Loucy (cell line): Measurements from ENCODE around the gene FCSK.

ENCODE experiments used
- CTCF ChIP-seq: fragments of 200-600 bp; sonication (generic); conservative IDR thresholded peaks from 2 replicates; pipeline ENCODE4 v1.5.1; 2014; ENCODE audit warnings: mild to moderate bottlenecking, antibody characterized with exemption, low read length
- EZH2phosphoT487 ChIP-seq: fragments of 200-600 bp; IDR thresholded peaks from 2 replicates; pipeline ENCODE4 v1.6.1; 2018; ENCODE audit warnings: antibody characterized with exemption, mild to moderate bottlenecking, moderate library complexity, borderline replicate concordance

- TF ChIP-seq EZH2phosphoT487: no peak
- TF ChIP-seq CTCF: no peak
Measured at GRCh38 chr16:70421473-70422311, 32.7 kb upstream of the FCSK start.
